GM18502 (cell line): ENCODE data around the gene TAGAP.

Experiments
- ATAC-seq: cut with Tn5 transposase; IDR thresholded peaks from one replicate; pipeline ENCODE4 v1.9.1; 2021; ENCODE audit warnings: mild to moderate bottlenecking; ENCODE audit not compliant: unreplicated experiment, poor library complexity

Gene TAGAP

GRCh38 chr6:159044899-159045727 lies at the start of gene TAGAP:
TSS of gene TAGAP (minus strand) at chr6:159044991. CDS start at chr6:159044146, 845 bp downstream.
- peak; percentile 90 for ATAC-seq

- no peak for ATAC-seq
Observed at GRCh38 chr6:159093609-159094443, 49.0 kb upstream of the TAGAP start.

- ATAC-seq: no peak
Observed at GRCh38 chr6:159092631-159093030, 47.8 kb upstream of the TAGAP start.

- ATAC-seq: no peak
Observed at GRCh38 chr6:159090530-159091480, 46.0 kb upstream of the TAGAP start.

GRCh38 chr6:159089909-159090308 lies 45.1 kb upstream of the TAGAP start:
- no peak for ATAC-seq

- ATAC-seq: no peak
Observed at GRCh38 chr6:159089443-159089842, 44.7 kb upstream of the TAGAP start.

GRCh38 chr6:159086033-159086618 lies 41.3 kb upstream of the TAGAP start:
- no peak for ATAC-seq

GRCh38 chr6:159085396-159085895 lies 40.7 kb upstream of the TAGAP start:
- no peak for ATAC-seq

GRCh38 chr6:159084493-159085091 lies 39.8 kb upstream of the TAGAP start:
- no peak for ATAC-seq

GRCh38 chr6:159083146-159083545 lies 38.4 kb upstream of the TAGAP start:
- no peak for ATAC-seq

GRCh38 chr6:159082039-159082815 lies 37.4 kb upstream of the TAGAP start:
- no peak for ATAC-seq

- ATAC-seq: peak; percentile 61
Observed at GRCh38 chr6:159080217-159080976, 35.6 kb upstream of the TAGAP start.

- no peak for ATAC-seq
Observed at GRCh38 chr6:159079367-159079766, 34.6 kb upstream of the TAGAP start.

- ATAC-seq: no peak
Observed at GRCh38 chr6:159077123-159077522, 32.3 kb upstream of the TAGAP start.

GRCh38 chr6:159075506-159076228 lies 30.9 kb upstream of the TAGAP start:
- ATAC-seq: no peak

GRCh38 chr6:159074876-159075275 lies 30.1 kb upstream of the TAGAP start:
- no peak for ATAC-seq

GRCh38 chr6:159074120-159074684 lies 29.4 kb upstream of the TAGAP start:
- no peak for ATAC-seq
